WTC11 (cell line): Measurements from ENCODE around the gene MAML3.

Source experiments
- ETV6 ChIP-seq: sonication (generic); formaldehyde crosslinking; IDR thresholded peaks from 2 replicates; pipeline ENCODE4 v1.8.1; 2022; ENCODE audit warnings: mild to moderate bottlenecking, missing genetic modification reagents
- FOXJ3 ChIP-seq: sonication (generic); formaldehyde crosslinking; IDR thresholded peaks from 2 replicates; pipeline ENCODE4 v1.9.0; 2021; ENCODE audit warnings: missing genetic modification reagents, mild to moderate bottlenecking, borderline replicate concordance
- MYBL2 ChIP-seq: sonication (generic); formaldehyde crosslinking; IDR thresholded peaks from 2 replicates; pipeline ENCODE4 v1.8.1; 2023; ENCODE audit warnings: mild to moderate bottlenecking, moderate library complexity, missing genetic modification reagents
- NFYB ChIP-seq: sonication (generic); formaldehyde crosslinking; conservative IDR thresholded peaks from 2 replicates; pipeline ENCODE4 v1.8.0; 2022; ENCODE audit warnings: low read depth, missing genetic modification reagents
- NR3C1 ChIP-seq: sonication (generic); formaldehyde crosslinking; conservative IDR thresholded peaks from 2 replicates; pipeline ENCODE4 v1.8.1; 2023; ENCODE audit warnings: low read depth, mild to moderate bottlenecking, missing genetic modification reagents
- RELA ChIP-seq: sonication (generic); formaldehyde crosslinking; IDR thresholded peaks from 2 replicates; pipeline ENCODE4 v1.8.1; 2022; ENCODE audit warnings: missing genetic modification reagents, mild to moderate bottlenecking, borderline replicate concordance
- ZNF121 ChIP-seq: sonication (generic); formaldehyde crosslinking; IDR thresholded peaks from 2 replicates; pipeline ENCODE4 v1.8.0; 2023; ENCODE audit warnings: missing genetic modification reagents
- ZNF232 ChIP-seq: sonication (generic); formaldehyde crosslinking; IDR thresholded peaks from 2 replicates; pipeline ENCODE4 v1.8.0; 2022; ENCODE audit warnings: mild to moderate bottlenecking, missing genetic modification reagents
- TF ChIP-seq, protein P1 (sequence below): fragments of 200-600 bp; IDR thresholded peaks from 2 replicates; pipeline ENCODE4 v1.8.0; 2022; ENCODE audit warnings: antibody characterized with exemption
- TF ChIP-seq, protein P2 (sequence below): sonication (generic); formaldehyde crosslinking; IDR thresholded peaks from 2 replicates; pipeline ENCODE4 v1.8.0; 2022; ENCODE audit warnings: missing genetic modification reagents

DNA sequence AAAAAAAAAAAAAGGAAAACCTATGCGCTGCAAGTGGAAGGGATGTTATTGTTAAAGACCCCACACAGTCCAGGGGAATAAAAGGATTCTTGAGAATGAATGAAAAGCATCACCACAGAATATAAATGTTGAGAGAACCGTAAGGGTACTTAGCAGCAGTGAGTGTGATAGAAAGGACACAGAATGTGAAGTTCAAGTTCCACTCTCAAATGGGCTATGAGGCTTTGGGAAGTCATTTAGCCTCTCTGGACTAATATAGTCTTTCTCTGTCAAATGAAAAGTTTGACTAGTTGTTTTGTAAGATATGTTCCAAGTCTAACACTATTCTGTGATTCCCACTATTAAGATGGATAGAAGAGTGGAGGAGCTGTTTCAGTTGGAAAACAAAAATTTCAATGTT, 35.8 kb upstream of the MAML3 start:
- TF ChIP-seq, protein P1, sequence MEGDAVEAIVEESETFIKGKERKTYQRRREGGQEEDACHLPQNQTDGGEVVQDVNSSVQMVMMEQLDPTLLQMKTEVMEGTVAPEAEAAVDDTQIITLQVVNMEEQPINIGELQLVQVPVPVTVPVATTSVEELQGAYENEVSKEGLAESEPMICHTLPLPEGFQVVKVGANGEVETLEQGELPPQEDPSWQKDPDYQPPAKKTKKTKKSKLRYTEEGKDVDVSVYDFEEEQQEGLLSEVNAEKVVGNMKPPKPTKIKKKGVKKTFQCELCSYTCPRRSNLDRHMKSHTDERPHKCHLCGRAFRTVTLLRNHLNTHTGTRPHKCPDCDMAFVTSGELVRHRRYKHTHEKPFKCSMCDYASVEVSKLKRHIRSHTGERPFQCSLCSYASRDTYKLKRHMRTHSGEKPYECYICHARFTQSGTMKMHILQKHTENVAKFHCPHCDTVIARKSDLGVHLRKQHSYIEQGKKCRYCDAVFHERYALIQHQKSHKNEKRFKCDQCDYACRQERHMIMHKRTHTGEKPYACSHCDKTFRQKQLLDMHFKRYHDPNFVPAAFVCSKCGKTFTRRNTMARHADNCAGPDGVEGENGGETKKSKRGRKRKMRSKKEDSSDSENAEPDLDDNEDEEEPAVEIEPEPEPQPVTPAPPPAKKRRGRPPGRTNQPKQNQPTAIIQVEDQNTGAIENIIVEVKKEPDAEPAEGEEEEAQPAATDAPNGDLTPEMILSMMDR: no peak
- TF ChIP-seq, protein P2, sequence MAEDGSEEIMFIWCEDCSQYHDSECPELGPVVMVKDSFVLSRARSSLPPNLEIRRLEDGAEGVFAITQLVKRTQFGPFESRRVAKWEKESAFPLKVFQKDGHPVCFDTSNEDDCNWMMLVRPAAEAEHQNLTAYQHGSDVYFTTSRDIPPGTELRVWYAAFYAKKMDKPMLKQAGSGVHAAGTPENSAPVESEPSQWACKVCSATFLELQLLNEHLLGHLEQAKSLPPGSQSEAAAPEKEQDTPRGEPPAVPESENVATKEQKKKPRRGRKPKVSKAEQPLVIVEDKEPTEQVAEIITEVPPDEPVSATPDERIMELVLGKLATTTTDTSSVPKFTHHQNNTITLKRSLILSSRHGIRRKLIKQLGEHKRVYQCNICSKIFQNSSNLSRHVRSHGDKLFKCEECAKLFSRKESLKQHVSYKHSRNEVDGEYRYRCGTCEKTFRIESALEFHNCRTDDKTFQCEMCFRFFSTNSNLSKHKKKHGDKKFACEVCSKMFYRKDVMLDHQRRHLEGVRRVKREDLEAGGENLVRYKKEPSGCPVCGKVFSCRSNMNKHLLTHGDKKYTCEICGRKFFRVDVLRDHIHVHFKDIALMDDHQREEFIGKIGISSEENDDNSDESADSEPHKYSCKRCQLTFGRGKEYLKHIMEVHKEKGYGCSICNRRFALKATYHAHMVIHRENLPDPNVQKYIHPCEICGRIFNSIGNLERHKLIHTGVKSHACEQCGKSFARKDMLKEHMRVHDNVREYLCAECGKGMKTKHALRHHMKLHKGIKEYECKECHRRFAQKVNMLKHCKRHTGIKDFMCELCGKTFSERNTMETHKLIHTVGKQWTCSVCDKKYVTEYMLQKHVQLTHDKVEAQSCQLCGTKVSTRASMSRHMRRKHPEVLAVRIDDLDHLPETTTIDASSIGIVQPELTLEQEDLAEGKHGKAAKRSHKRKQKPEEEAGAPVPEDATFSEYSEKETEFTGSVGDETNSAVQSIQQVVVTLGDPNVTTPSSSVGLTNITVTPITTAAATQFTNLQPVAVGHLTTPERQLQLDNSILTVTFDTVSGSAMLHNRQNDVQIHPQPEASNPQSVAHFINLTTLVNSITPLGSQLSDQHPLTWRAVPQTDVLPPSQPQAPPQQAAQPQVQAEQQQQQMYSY (CRISPR knock-in tag): no peak
- TF ChIP-seq ZNF121 (CRISPR knock-in tag) (no peak), FOXJ3 (no peak), NR3C1 (CRISPR knock-in tag) (no peak), ZNF232 (CRISPR knock-in tag) (no peak), ETV6 (CRISPR knock-in tag) (no peak), RELA (CRISPR knock-in tag) (no peak), NFYB (CRISPR knock-in tag) (no peak), MYBL2 (no peak)
